T-cell (primary cell): ENCODE results near the gene MYO6. TPM values are rescaled to one million over a fixed set of nuclear protein-coding genes. Genes with fewer than 3 reads are reported as not detected.

Experiments used
- ATAC-seq, 4 experiments: fragments of 200-7000 bp in 3 of 4; fragments of 150-1000 bp in 1 of 4; cut with Tn5 transposase; replicated peaks in 1 of 4; 1 replicate in 3 of 4; 2 replicates in 1 of 4; pipeline ENCODE4 v1.10.0; 2021; ENCODE audit warnings: moderate library complexity in 3 of 4, mild to moderate bottlenecking in 2 of 4, moderate number of reproducible peaks in 1 of 4
- CTCF ChIA-PET, 2 donors: fragments of 300-600 bp; sonication (Branson Sonifier 250); formaldehyde crosslinking; loops; one replicate each; lab custom pipeline; 2022; ENCODE audit warnings: antibody characterized with exemption in 2 of 2; lab: Charles Lee
- POLR2A ChIA-PET, 2 donors: fragments of 300-600 bp; sonication (Branson Sonifier 250); formaldehyde crosslinking; loops; one replicate each; lab custom pipeline; 2022; ENCODE audit warnings: antibody characterized with exemption in 2 of 2; lab: Charles Lee
- DNase-seq, 35 experiments: peaks; one replicate each; pipeline versions ENCODE4 v3.0.0 to v3.0.0-alpha.2; 2013 to 2023
- H3K27ac ChIP-seq: one replicate; pipeline ENCODE4 v1.5.1; 2013; ENCODE audit warnings: low read length
- H3K27me3 ChIP-seq, 2 experiments: replicated peaks in 1 of 2; 1 replicate in 1 of 2; 2 replicates in 1 of 2; pipeline versions ENCODE4 v1.6.1 to v1.7.0; 2013; ENCODE audit warnings: low read length in 1 of 2, mixed read lengths in 1 of 2; ENCODE audit not compliant: control insufficient read depth in 2 of 2, insufficient read depth in 2 of 2; ENCODE audit errors: extremely low read depth in 1 of 2
- H3K36me3 ChIP-seq, 2 donors: 1 replicate in 1 of 2; 2 replicates in 1 of 2; pipeline versions ENCODE4 v1.6.1 to v1.7.0; 2013; ENCODE audit warnings: low read length in 1 of 2; ENCODE audit not compliant: control insufficient read depth in 2 of 2, insufficient read depth in 1 of 2; ENCODE audit errors: extremely low read depth in 1 of 2
- H3K4me1 ChIP-seq, 2 experiments: 1 replicate in 1 of 2; 2 replicates in 1 of 2; pipeline versions ENCODE4 v1.6.1 to v1.7.0; 2013; ENCODE audit warnings: low read length in 2 of 2, mixed read lengths in 1 of 2; ENCODE audit not compliant: insufficient read depth in 2 of 2, control insufficient read depth in 1 of 2; ENCODE audit errors: extremely low read depth in 1 of 2
- H3K4me3 ChIP-seq, 2 donors: 1 replicate in 1 of 2; 2 replicates in 1 of 2; pipeline versions ENCODE4 v1.5.1 to v1.7.0; 2013; ENCODE audit warnings: mild to moderate bottlenecking in 2 of 2, low read length in 1 of 2, moderate library complexity in 1 of 2; ENCODE audit not compliant: control insufficient read depth in 1 of 2; ENCODE audit errors: extremely low read depth in 1 of 2
- H3K9me3 ChIP-seq: 2 replicates; pipeline ENCODE4 v1.7.0; 2013
- H3K27ac Mint-ChIP-seq, 2 donors: one replicate each; pipeline ENCODE4 v1.8.0; 2020 to 2021; ENCODE audit warnings: mild to moderate bottlenecking in 2 of 2, mixed read lengths in 2 of 2
- H3K27me3 Mint-ChIP-seq, 2 donors: one replicate each; pipeline ENCODE4 v1.8.0; 2021 to 2022; ENCODE audit warnings: mixed read lengths in 2 of 2
- H3K36me3 Mint-ChIP-seq: one replicate; pipeline ENCODE4 v1.8.0; 2021; ENCODE audit warnings: mixed read lengths
- H3K4me1 Mint-ChIP-seq, 3 donors: one replicate each; pipeline ENCODE4 v1.8.0; 2020 to 2022; ENCODE audit warnings: mixed read lengths in 3 of 3, mild to moderate bottlenecking in 1 of 3
- H3K4me3 Mint-ChIP-seq, 3 donors: one replicate each; pipeline ENCODE4 v1.8.0; 2020 to 2022; ENCODE audit warnings: mild to moderate bottlenecking in 3 of 3, mixed read lengths in 3 of 3, moderate library complexity in 3 of 3
- H3K9me3 Mint-ChIP-seq, 3 donors: one replicate each; pipeline ENCODE4 v1.8.0; 2020 to 2022; ENCODE audit warnings: mixed read lengths in 3 of 3
- WGBS: methylation state at CpG from one replicate; pipeline ENCODE4 v1.1.5; 2013; ENCODE audit warnings: missing lambda C conversion rate; ENCODE audit not compliant: insufficient coverage; 5-methylcytosine and 5-hydroxymethylcytosine counted together
- total RNA-seq, 35 experiments: library from RNA in 6 of 35; stranded (reverse) in 6 of 35; fragments of 120-200 nt in 1 of 35; gene quantifications; one replicate each; pipeline versions ENCODE4 v1.2.1 to v1.2.4 and lab custom pipeline; 2013 to 2026

The MYO6 gene
- total RNA-seq, 5 donors from 2014 or later (not counting 1 experiment from before 2014, with no cell fraction given), result 2.2 to 4.5 (median 2.4) TPM

GRCh38 chr6:75794954-75795739 is 46.1 kb downstream of the MYO6 start:
- CTCF ChIA-PET, result no interaction called here
- ATAC-seq, result no peak
- Histone ChIP-seq H3K36me3 (no peaks in the 10 kb centered on the region), H3K9me3 (no peaks in the 10 kb centered on the region), H3K27ac (no peak overlapping the region), H3K27me3 (no peaks in the 10 kb centered on the region), H3K4me3 (no peak overlapping the region), H3K4me1 (no peaks in the 10 kb centered on the region)
- no peak for DNase-seq
- Mint-ChIP-seq H3K4me1 (no peaks in the 10 kb centered on the region), H3K36me3 (no peaks in the 10 kb centered on the region), H3K9me3 (peaks cover 0 to 3% (median 0%) of the 10 kb centered on the region in 3 donors), H3K27ac (no peak overlapping the region), H3K4me3 (no peak overlapping the region), H3K27me3 (peaks cover 4 to 10% of the 10 kb centered on the region in 2 donors)
- POLR2A ChIA-PET, result no interaction called here
- no CpG with 5 or more reads among the region's 6 CpGs for WGBS

GRCh38 chr6:75796723-75797122 is 47.7 kb downstream of the MYO6 start:
- Mint-ChIP-seq H3K9me3 (peaks cover 0 to 3% (median 0%) of the 10 kb centered on the region in 3 donors), H3K4me3 (no peak overlapping the region), H3K27ac (no peak overlapping the region), H3K27me3 (peaks cover 4 to 10% of the 10 kb centered on the region in 2 donors), H3K4me1 (no peaks in the 10 kb centered on the region), H3K36me3 (no peaks in the 10 kb centered on the region)
- CTCF ChIA-PET, result no interaction called here
- no peaks in the 10 kb centered on the region for H3K27me3 ChIP-seq
- H3K36me3 ChIP-seq, result no peaks in the 10 kb centered on the region
- no peak for ATAC-seq
- POLR2A ChIA-PET, result no interaction called here
- no peaks in the 10 kb centered on the region for H3K4me1 ChIP-seq
- no CpG with 5 or more reads among the region's 1 CpG for WGBS
- H3K4me3 ChIP-seq, result no peak overlapping the region
- no peak overlapping the region for H3K27ac ChIP-seq
- no peak for DNase-seq
- no peaks in the 10 kb centered on the region for H3K9me3 ChIP-seq

GRCh38 chr6:75800133-75800532 is 51.1 kb downstream of the MYO6 start:
- DNase-seq (no peak), ATAC-seq (no peak)
- Mint-ChIP-seq H3K27me3 (peaks cover 4 to 10% of the 10 kb centered on the region in 2 donors), H3K4me3 (no peak overlapping the region), H3K27ac (no peak overlapping the region), H3K9me3 (peaks cover 0 to 3% (median 0%) of the 10 kb centered on the region in 3 donors), H3K36me3 (no peaks in the 10 kb centered on the region), H3K4me1 (no peaks in the 10 kb centered on the region)
- Histone ChIP-seq H3K4me3 (no peak overlapping the region), H3K36me3 (no peaks in the 10 kb centered on the region), H3K4me1 (no peaks in the 10 kb centered on the region), H3K9me3 (no peaks in the 10 kb centered on the region), H3K27ac (no peak overlapping the region), H3K27me3 (no peaks in the 10 kb centered on the region)
- ChIA-PET POLR2A (no interaction called here), CTCF (interaction anchor here in 1 of 2 donors (0.7 kb wide), 1 partner anchor 23 kb away, joined by 3 read pairs; no protein-coding TSS in a partner anchor)
- no CpG with 5 or more reads among the region's 4 CpGs for WGBS

GRCh38 chr6:75800708-75801505 is 51.9 kb downstream of the MYO6 start:
- WGBS, result 80% methylated on average over 3 of the region's 9 CpGs
- Mint-ChIP-seq H3K27ac (no peak overlapping the region), H3K27me3 (peaks cover 4 to 10% of the 10 kb centered on the region in 2 donors), H3K36me3 (no peaks in the 10 kb centered on the region), H3K4me3 (no peak overlapping the region), H3K4me1 (no peaks in the 10 kb centered on the region), H3K9me3 (peaks cover 0 to 3% (median 0%) of the 10 kb centered on the region in 3 donors)
- no peaks in the 10 kb centered on the region for H3K27me3 ChIP-seq
- ChIA-PET POLR2A (no interaction called here), CTCF (interaction anchor here (0.6 to 0.7 kb wide), 2 partner anchors 24 to 258 kb away, joined by 3 read pairs; no protein-coding TSS in a partner anchor)
- H3K36me3 ChIP-seq, result no peaks in the 10 kb centered on the region
- ATAC-seq (no peak), DNase-seq (no peak)
- H3K4me1 ChIP-seq, result no peaks in the 10 kb centered on the region
- H3K4me3 ChIP-seq, result no peak overlapping the region
- no peaks in the 10 kb centered on the region for H3K9me3 ChIP-seq
- H3K27ac ChIP-seq, result no peak overlapping the region

- CTCF ChIA-PET, result no interaction called here
- no CpG with 5 or more reads among the region's 6 CpGs for WGBS
- Histone ChIP-seq H3K36me3 (no peaks in the 10 kb centered on the region), H3K4me3 (no peak overlapping the region), H3K27ac (no peak overlapping the region), H3K9me3 (no peaks in the 10 kb centered on the region), H3K27me3 (no peaks in the 10 kb centered on the region), H3K4me1 (no peaks in the 10 kb centered on the region)
- no peak for DNase-seq
- ATAC-seq, result no peak
- Mint-ChIP-seq H3K4me3 (no peak overlapping the region), H3K27ac (no peak overlapping the region), H3K4me1 (no peaks in the 10 kb centered on the region), H3K9me3 (peaks cover 0 to 9% (median 6%) of the 10 kb centered on the region in 3 donors), H3K36me3 (no peaks in the 10 kb centered on the region), H3K27me3 (peaks cover 4% of the 10 kb centered on the region in 2 donors)
- POLR2A ChIA-PET, result no interaction called here
Measured at GRCh38 chr6:75802366-75802765, 53.3 kb downstream of the MYO6 start.

- CTCF ChIA-PET, result no interaction called here
- peaks cover 2 to 6% of the 10 kb centered on the region in 2 donors for H3K27me3 Mint-ChIP-seq
- ATAC-seq (no peak), DNase-seq (no peak)
- POLR2A ChIA-PET, result no interaction called here
- Histone ChIP-seq H3K9me3 (no peaks in the 10 kb centered on the region), H3K36me3 (no peaks in the 10 kb centered on the region), H3K4me3 (no peak overlapping the region), H3K27ac (no peak overlapping the region), H3K4me1 (no peaks in the 10 kb centered on the region), H3K27me3 (no peaks in the 10 kb centered on the region)
- H3K4me3 Mint-ChIP-seq, result no peak overlapping the region
- H3K9me3 Mint-ChIP-seq, result peaks cover 7 to 13% (median 9%) of the 10 kb centered on the region in 3 donors
- H3K27ac Mint-ChIP-seq, result no peak overlapping the region
- H3K36me3 Mint-ChIP-seq, result no peaks in the 10 kb centered on the region
- no peaks in the 10 kb centered on the region for H3K4me1 Mint-ChIP-seq
Measured at GRCh38 chr6:75808507-75808906, 59.5 kb downstream of the MYO6 start.
